Keratinocyte (primary cell): Measurements from ENCODE around the gene CD96. TPM values are rescaled to one million over a fixed set of nuclear protein-coding genes. Genes with fewer than 3 reads are reported as not detected.

ENCODE experiments used
- DNase-seq: peaks from one replicate; pipeline ENCODE4 v3.0.0-alpha.2; 2011; ENCODE audit warnings: low read depth, missing footprints, low spot score
- FAIRE-seq: peaks from 2 replicates; lab custom pipeline; 2011; peaks lifted over from hg19 to GRCh38; lab: Jason Lieb, UNC
- H2AFZ ChIP-seq: 2 replicates; pipeline ENCODE4 v1.6.0; 2012; ENCODE audit warnings: low read length, control low read depth, inconsistent platforms; ENCODE audit not compliant: control insufficient read depth
- H3K27ac ChIP-seq: 2 replicates; pipeline ENCODE4 v1.5.1; 2011; ENCODE audit warnings: low read length; ENCODE audit not compliant: control insufficient read depth, insufficient read depth
- H3K27me3 ChIP-seq: 3 replicates; pipeline ENCODE4 v1.6.0; 2011; ENCODE audit warnings: low read length; ENCODE audit not compliant: control insufficient read depth, insufficient read depth; ENCODE audit errors: extremely low read depth
- H3K36me3 ChIP-seq, 2 experiments: 2 replicates in 1 of 2; 3 replicates in 1 of 2; pipeline ENCODE4 v1.5.1; 2011; ENCODE audit warnings: low read length in 2 of 2, mild to moderate bottlenecking in 1 of 2; ENCODE audit not compliant: control insufficient read depth in 2 of 2, insufficient read depth in 2 of 2; ENCODE audit errors: extremely low read depth in 1 of 2
- H3K4me1 ChIP-seq: 3 replicates; pipeline ENCODE4 v1.5.1; 2011; ENCODE audit warnings: low read length; ENCODE audit not compliant: control insufficient read depth, insufficient read depth; ENCODE audit errors: extremely low read depth
- H3K4me2 ChIP-seq: 3 replicates; pipeline ENCODE4 v1.6.0; 2011; ENCODE audit warnings: low read depth, low read length; ENCODE audit not compliant: control insufficient read depth, insufficient read depth; ENCODE audit errors: extremely low read depth
- H3K4me3 ChIP-seq, 3 experiments: fragments of 200-600 bp in 1 of 3; sonication (generic) in 1 of 3; 2 replicates in 2 of 3; 3 replicates in 1 of 3; pipeline ENCODE4 v1.5.1; 2011 to 2016; ENCODE audit warnings: low read length in 3 of 3, mild to moderate bottlenecking in 3 of 3, control low read depth in 2 of 3, inconsistent platforms in 1 of 3, low read depth in 1 of 3, mixed read lengths in 1 of 3, mixed run types in 1 of 3, moderate library complexity in 1 of 3; ENCODE audit not compliant: control insufficient read depth in 2 of 3, insufficient read depth in 2 of 3; ENCODE audit errors: extremely low read depth in 1 of 3
- H3K79me2 ChIP-seq: 2 replicates; pipeline ENCODE4 v1.6.0; 2012; ENCODE audit warnings: low read length; ENCODE audit not compliant: control insufficient read depth, insufficient read depth
- H3K9ac ChIP-seq: 3 replicates; pipeline ENCODE4 v1.6.0; 2011; ENCODE audit warnings: low read length; ENCODE audit not compliant: control insufficient read depth, insufficient read depth; ENCODE audit errors: extremely low read depth
- H3K9me1 ChIP-seq: 3 replicates; pipeline ENCODE4 v1.6.0; 2011; ENCODE audit warnings: low read length; ENCODE audit not compliant: control insufficient read depth, insufficient read depth; ENCODE audit errors: extremely low read depth
- H3K9me3 ChIP-seq: 2 replicates; pipeline ENCODE4 v1.5.1; 2012; ENCODE audit warnings: low read depth, low read length; ENCODE audit not compliant: control insufficient read depth
- H4K20me1 ChIP-seq: 3 replicates; pipeline ENCODE4 v1.6.0; 2011; ENCODE audit warnings: low read length; ENCODE audit not compliant: control insufficient read depth, insufficient read depth; ENCODE audit errors: extremely low read depth
- EZH2 ChIP-seq: IDR thresholded peaks from one replicate; pipeline ENCODE4 v1.6.1; 2012; ENCODE audit warnings: inconsistent platforms, mild to moderate bottlenecking, low read length, moderate library complexity
- dilution Hi-C: fragments of 300-500 bp; cut with MboI; formaldehyde crosslinking; loops from one replicate; pipeline ENCODE4 v1.7.0; 2020; ENCODE audit warnings: low sequenced_read_pairs; ENCODE audit not compliant: extremely low pct_ligation_motif_present
- polyA plus RNA-seq, 5 experiments: library from polyadenylated mRNA; depleted of rRNA in 3 of 5; stranded (reverse) in 3 of 5; stranded (forward) in 1 of 5; unstranded in 1 of 5; fragments of >200 nt; gene quantifications; 1 replicate in 1 of 5; 2 replicates in 3 of 5; 3 replicates in 1 of 5; pipeline versions ENCODE4 v1.2.1 to v1.2.3, GENCODE V29; 2011 to 2012; ENCODE audit warnings: missing spikeins in 2 of 5, low read depth in 1 of 5, low replicate concordance in 1 of 5
- TF ChIP-seq, protein P1 (sequence below), 3 experiments: IDR thresholded peaks in 1 of 3; conservative IDR thresholded peaks in 1 of 3; optimal IDR thresholded peaks in 1 of 3; 2 replicates in 2 of 3; 3 replicates in 1 of 3; pipeline versions ENCODE3 to v1.5.1; 2011; ENCODE audit warnings: low read length in 3 of 3, mild to moderate bottlenecking in 3 of 3, moderate library complexity in 2 of 3, control low read depth in 1 of 3, inconsistent platforms in 1 of 3; ENCODE audit not compliant: insufficient read depth in 2 of 3; ENCODE audit errors: extremely low read depth in 1 of 3

The CD96 gene
- polyA plus RNA-seq, 1 donor (not counting 4 experiments of a cell fraction or from before 2014, with no cell fraction given), result 0.13 TPM

GRCh38 chr3:111650378-111651275, 108.6 kb downstream of the CD96 start:
- Histone ChIP-seq H3K27ac (no peak overlapping the region), H2AFZ (no peak overlapping the region), H3K27me3 (no peaks in the 10 kb centered on the region), H3K4me3 (no peak overlapping the region), H3K9me3 (no peaks in the 10 kb centered on the region), H3K36me3 (no peaks in the 10 kb centered on the region), H3K9ac (no peak overlapping the region), H3K4me1 (no peaks in the 10 kb centered on the region), H3K9me1 (no peaks in the 10 kb centered on the region), H4K20me1 (no peaks in the 10 kb centered on the region), H3K79me2 (no peaks in the 10 kb centered on the region), H3K4me2 (no peak overlapping the region)
- dilution Hi-C loops, result no loop called here
- no peak for TF ChIP-seq EZH2
- TF ChIP-seq, protein P1, sequence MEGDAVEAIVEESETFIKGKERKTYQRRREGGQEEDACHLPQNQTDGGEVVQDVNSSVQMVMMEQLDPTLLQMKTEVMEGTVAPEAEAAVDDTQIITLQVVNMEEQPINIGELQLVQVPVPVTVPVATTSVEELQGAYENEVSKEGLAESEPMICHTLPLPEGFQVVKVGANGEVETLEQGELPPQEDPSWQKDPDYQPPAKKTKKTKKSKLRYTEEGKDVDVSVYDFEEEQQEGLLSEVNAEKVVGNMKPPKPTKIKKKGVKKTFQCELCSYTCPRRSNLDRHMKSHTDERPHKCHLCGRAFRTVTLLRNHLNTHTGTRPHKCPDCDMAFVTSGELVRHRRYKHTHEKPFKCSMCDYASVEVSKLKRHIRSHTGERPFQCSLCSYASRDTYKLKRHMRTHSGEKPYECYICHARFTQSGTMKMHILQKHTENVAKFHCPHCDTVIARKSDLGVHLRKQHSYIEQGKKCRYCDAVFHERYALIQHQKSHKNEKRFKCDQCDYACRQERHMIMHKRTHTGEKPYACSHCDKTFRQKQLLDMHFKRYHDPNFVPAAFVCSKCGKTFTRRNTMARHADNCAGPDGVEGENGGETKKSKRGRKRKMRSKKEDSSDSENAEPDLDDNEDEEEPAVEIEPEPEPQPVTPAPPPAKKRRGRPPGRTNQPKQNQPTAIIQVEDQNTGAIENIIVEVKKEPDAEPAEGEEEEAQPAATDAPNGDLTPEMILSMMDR (optimal IDR thresholded peaks at IDR 0.05 in 1 of 3, IDR thresholded peaks at IDR 0.05 in 1 of 3, conservative IDR thresholded peaks at IDR 0.05 in 1 of 3; ENCODE audit: extremely low read depth in 1 of 3, insufficient read depth in 2 of 3, low read length in 3 of 3), result no peak
- DNase-seq, result no peak
- peak; percentile 53 for FAIRE-seq

GRCh38 chr3:111652492-111653180, 110.6 kb downstream of the CD96 start:
- Histone ChIP-seq H3K27ac (no peak overlapping the region), H3K4me1 (no peaks in the 10 kb centered on the region), H3K27me3 (no peaks in the 10 kb centered on the region), H3K36me3 (no peaks in the 10 kb centered on the region), H3K9me3 (no peaks in the 10 kb centered on the region), H4K20me1 (no peaks in the 10 kb centered on the region), H3K4me2 (no peak overlapping the region), H3K9me1 (no peaks in the 10 kb centered on the region), H3K4me3 (no peak overlapping the region), H3K79me2 (no peaks in the 10 kb centered on the region), H3K9ac (no peak overlapping the region), H2AFZ (no peak overlapping the region)
- FAIRE-seq, result no peak
- TF ChIP-seq, protein P1 (optimal IDR thresholded peaks at IDR 0.05 in 1 of 3, IDR thresholded peaks at IDR 0.05 in 1 of 3, conservative IDR thresholded peaks at IDR 0.05 in 1 of 3; ENCODE audit: extremely low read depth in 1 of 3, insufficient read depth in 2 of 3, low read length in 3 of 3), result no peak
- no peak for TF ChIP-seq EZH2
- dilution Hi-C loops, result no loop called here
- no peak for DNase-seq
